EH (cell line): ENCODE data around the gene DYNLRB1.
"Not testable (repeated sequence)": the region's sequence is repeated elsewhere in the genome, so short reads cannot be mapped to it uniquely, and the experiment has no call there.

Experiments used
- DNase-seq: peaks from one replicate; pipeline ENCODE4 v3.0.0-alpha.2; 2015; ENCODE audit warnings: low read depth

The DYNLRB1 gene

DNA sequence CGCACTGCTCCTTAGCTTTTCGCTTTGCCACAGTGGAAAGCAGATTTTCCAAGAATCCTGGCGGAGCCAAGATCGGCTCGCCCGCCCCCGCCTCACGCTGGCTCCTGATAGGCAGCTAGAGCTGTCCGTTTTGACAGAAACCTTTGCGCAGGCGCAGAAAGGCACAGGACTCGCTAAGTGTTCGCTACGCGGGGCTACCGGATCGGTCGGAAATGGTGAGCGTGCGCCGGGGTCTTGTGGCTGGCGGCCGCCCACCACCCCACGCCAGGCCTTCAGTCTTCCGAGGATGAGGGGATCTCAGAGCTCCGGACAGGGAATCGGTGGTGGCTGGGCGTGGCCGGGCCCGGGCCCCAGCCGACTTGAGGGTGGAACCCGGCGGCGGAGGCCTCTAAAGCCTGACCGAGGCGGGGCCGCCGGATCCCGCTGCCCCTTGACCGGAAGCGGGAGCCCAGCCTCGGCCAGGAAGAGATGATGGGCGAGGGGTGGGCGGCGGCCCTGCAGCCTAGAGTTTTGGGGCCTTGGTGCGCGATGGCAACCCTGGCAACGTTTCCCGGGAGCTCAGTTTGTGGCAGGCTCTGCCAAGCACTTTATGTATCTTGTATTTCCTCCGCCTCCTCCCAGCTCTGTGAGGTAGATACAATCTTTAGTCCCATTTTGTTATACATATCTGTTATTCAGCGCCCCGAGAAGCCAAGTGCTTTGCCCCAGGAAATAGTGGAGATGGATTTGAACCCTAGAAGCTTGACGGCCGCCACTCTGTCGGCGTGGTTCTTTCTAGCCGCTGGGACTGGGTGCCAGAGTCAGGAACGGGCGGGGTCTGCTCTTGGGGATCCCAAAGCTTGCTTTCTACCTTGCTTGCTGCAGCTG is at the start of gene DYNLRB1:
Gene DYNLRB1, plus strand, starts transcription at position 176 of the 867 bp plus-strand sequence. Its CDS starts 37 bp downstream, at position 213.
- DNase-seq = peak; percentile 95

GRCh38 chr20:34468951-34469350 is 47.3 kb upstream of the DYNLRB1 start:
- peak; percentile 19 for DNase-seq

DNA sequence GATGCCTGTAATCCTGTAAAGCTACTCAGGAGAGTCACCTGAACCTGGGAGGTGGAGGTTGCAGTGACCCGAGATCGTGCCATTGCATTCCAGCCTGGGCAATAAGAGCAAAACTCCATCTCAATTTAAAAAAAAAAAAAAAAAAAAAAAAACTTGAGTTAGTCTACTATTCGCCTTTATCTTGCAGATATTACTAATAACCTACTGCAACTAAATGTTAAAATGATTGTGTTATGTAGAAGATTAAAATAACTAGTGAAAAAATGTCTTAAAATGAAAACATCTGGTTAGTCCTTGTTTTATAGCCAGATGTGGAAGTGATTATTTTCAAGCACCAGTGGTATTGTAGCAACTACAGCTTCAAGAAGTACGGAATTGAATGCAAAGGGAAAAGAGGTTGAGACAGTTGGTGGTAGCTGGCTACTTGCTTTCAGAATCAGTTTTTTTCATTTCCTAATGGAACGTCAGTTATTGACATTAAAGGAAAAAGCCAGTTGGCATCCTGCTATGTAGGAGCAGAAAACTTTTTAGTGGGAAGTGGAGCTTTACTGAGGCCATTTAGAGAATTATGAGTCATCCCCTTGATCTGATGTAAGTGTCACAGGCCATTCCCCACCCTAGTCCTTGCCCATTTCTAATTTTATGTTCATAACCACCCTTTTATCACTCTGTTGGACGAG is 43.8 kb upstream of the DYNLRB1 start:
- DNase-seq = peak; percentile 82

GRCh38 chr20:34473262-34473883 is 42.8 kb upstream of the DYNLRB1 start:
- peak; percentile 41 for DNase-seq

- DNase-seq = peak; percentile 62
Observed at GRCh38 chr20:34475979-34476736, 40.1 kb upstream of the DYNLRB1 start.

DNA sequence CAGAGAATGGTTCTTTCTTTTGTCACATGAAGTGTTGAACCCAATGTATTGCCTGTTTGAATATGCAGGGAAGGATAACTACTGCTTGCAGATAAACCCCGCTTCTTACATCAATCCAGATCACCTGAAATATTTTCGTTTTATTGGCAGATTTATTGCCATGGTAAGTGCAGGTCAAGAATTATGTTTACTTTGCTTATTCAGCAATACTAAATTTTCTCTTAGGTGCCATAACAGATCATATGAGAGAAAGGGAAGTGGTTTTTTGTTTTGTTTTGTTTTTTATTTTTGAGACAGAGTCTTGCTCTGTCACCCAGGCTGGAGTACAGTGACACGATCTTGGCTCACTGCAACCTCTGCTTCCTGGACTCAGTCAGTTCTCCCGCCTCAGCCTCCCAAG is 36.6 kb upstream of the DYNLRB1 start:
- DNase-seq = no peak

DNA sequence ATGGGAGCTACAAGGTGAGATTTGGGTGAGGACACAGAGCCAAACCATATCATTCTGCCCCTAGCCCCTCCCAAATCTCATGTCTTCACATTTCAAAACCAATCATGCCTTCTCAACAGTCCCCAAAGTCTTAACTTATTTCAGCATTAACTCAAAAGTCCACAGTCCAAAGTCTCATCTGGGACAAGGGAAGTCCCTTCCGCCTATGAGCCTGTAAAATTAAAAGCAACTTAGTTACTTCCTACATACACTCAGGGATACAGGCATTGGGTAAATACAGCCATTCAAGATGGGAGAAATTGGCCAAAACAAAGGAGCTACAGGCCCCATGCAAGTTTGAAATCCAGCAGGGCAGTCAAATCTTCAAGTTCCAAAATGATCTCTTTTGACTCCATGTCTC is 34.1 kb upstream of the DYNLRB1 start:
- not testable (repeated sequence) for DNase-seq

DNA sequence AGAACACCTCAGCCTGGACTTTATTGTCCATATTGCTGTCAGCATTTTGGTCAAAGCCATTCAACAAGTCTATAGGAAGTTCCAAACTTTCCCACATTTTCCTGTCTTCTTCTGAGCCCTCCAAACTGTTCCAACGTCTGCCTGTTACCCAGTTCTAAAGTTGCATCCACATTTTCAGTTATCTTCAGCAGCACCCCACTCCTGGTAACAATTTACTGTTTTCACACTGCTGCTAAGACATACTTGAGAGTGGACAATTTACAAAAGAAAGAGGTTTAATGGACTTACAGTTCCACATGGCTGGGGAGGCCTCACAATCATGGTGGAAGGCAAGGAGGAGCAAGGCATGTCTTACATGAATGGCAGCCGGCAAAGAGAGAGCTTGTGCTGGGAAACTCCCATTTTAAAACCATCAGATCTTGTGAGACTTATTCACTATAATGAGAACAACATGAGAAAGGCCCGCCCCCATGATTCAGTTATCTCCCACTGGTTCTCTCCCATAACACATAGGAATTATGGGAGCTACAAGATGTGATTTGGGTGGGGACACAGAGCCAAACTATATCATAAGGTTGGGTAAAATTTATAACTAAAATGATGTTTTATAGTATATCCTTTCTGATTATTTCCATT is 32.5 kb upstream of the DYNLRB1 start:
- DNase-seq = not testable (repeated sequence)

DNA sequence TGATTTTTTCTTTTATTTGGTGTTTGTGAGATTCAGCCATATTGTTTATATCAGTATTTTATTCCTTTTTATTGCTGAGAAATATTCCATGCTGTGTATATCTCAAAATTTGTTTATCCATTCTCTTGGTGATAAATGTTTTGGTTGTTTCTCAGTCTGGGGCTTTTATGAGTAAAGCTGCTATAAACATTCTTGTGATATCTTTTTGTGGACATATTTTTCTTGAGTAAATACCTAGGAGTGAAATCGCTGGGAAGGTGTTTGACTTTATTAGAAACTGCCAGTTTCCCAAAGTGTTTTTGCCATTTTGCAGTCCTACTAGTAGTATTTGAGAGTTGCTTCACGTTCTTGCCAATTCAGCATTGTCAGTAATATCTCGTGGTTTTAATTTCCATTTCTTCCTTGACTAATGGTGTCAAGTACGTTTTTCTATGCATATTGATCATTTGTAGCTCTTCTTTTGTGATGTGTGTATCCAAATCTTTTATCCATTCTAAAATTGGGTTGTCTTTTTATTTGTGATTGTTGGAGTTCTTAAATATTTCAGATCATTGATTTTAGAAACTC is 31.1 kb upstream of the DYNLRB1 start:
- DNase-seq = no peak

DNA sequence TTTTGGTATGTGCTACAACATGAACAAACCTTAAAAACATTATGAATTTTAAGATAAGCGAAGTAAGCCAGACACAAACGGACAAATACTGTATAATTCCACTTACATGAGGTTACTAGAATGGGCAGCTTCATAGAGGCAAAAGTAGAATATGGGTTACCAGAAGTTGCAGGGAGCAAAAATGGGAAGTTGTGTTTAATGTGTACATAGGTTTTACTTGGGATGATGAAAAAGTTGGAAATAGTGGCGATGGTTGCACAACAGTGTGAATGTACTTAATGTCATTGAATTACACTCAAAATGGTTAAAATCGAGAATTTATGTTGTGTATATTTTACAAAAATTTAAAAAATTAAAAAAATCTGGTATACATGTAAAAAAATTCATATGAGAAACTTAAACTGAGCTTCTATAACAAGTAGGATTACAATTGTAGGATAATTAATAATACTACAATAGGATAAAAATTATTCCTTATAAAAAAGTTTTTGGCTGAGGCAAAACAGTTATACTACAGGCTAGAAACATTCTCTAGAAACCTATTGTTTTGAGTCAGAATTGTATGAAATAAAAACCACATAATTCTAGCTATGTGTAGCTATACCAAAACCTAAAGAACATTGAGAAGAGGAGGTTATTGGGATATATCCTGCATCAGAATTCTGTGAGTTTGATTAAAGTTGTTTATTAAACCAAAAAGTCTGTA is 24.8 kb upstream of the DYNLRB1 start:
- no peak for DNase-seq

GRCh38 chr20:34491932-34492509 is 24.2 kb upstream of the DYNLRB1 start:
- DNase-seq = no peak

DNA sequence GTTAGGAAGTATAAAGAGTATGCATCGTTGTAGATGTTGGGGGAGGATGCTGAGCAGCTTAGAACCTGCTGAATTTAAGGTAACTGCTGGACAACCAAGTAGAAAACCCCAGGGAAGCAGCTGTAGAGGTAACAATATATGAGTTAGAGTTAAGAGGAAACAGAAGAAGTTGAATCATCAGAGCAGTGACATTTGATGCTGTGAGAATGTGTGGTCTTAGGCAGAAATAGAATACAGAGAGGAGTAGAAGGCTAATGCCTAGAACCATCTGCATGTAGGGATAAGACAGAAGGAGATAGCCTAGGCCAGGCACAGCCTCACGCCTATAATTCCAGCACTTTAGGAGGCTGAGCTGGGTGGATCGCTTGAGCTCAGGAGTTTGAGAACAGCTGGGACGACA is 22.6 kb upstream of the DYNLRB1 start:
- DNase-seq = no peak

GRCh38 chr20:34495307-34495706 is 20.9 kb upstream of the DYNLRB1 start:
- no peak for DNase-seq

DNA sequence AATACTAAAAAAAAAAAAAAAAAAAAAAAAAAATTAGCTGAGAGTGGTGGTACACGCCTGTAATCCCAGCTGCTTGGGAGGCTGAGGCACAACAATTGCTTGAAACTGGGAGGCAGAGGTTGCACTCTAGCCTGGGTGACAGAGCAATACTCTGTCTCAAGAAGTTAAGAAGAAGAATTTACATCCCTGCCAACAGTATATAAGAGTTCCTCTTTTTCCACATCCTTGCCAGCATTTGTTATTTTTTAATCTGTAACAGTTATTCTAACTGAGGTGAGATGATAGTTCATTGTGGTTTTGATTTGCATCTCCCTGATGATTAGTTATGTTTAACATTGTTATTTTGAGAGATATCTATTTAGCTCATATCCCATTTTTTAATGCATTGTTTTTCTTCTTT is 20.3 kb upstream of the DYNLRB1 start:
- no peak for DNase-seq

GRCh38 chr20:34497596-34497995 is 18.6 kb upstream of the DYNLRB1 start:
- DNase-seq = not testable (repeated sequence)

- DNase-seq = no peak
Observed at GRCh38 chr20:34500823-34501222, 15.4 kb upstream of the DYNLRB1 start.

GRCh38 chr20:34506480-34506879 is 9.7 kb upstream of the DYNLRB1 start:
- no peak for DNase-seq

GRCh38 chr20:34507702-34508413 is 8.4 kb upstream of the DYNLRB1 start:
- DNase-seq = no peak

GRCh38 chr20:34510575-34510974 is 5.6 kb upstream of the DYNLRB1 start:
- DNase-seq = no peak

DNA sequence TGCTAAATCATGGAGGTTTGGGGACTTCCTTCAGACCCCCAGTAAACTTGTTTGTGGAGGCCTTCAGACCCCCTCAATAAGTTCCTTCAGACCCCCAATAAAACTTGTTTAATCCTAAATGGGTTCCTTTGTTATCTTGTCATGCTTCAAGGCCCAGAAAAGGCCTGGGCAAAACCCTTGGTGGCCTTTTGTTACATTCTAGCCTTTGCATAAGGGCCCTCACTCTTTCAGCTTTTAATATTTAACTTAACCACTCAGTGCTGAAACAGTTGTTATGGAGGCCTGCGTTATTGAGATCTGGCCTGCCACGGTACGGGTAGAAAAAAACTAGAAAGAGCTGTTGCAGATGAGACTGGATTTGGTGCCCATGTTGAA is 4.3 kb upstream of the DYNLRB1 start:
- no peak for DNase-seq
